CD4-positive, alpha-beta T cell treated with Interleukin-17A for 1 hour (primary cell): Measurements from ENCODE around the gene MAPK10.
"Not testable (repeated sequence)": the region's sequence is repeated elsewhere in the genome, so short reads cannot be mapped to it uniquely, and the experiment has no call there.

ENCODE experiments used
- DNase-seq: peaks from one replicate; pipeline ENCODE4 v3.0.0-alpha.2; 2020

Gene MAPK10

DNA sequence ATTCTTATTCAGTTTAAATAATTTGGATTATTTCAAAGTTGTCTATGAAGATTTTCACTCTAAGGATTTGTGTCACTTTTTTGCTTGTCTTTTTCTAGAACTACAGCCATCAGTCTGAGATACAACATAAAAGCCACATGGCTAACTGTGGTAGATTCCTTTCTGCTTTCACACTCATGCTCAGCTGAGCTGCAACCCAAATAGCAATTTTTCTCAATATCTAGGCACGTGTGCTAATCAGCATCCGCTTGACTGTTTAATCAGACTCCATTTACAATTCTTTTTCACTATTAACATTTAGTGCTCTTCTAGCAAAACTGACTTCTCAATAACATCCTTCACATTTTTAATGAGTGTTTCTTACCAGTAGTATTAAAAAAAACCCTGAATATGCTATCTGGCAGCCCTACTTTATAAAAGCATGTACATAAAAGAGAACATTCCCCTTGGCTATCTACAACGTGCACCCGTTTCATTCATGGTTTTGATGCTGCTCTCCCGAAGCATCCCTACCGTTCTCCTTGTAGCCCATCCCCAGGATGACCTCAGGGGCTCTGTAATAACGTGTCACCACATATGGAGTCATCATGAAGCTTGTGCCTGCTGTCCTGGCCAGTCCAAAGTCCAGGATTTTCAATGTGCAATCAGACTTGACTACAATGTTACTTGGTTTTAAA, 259.2 kb downstream of the MAPK10 start:
- DNase-seq, result no peak

DNA sequence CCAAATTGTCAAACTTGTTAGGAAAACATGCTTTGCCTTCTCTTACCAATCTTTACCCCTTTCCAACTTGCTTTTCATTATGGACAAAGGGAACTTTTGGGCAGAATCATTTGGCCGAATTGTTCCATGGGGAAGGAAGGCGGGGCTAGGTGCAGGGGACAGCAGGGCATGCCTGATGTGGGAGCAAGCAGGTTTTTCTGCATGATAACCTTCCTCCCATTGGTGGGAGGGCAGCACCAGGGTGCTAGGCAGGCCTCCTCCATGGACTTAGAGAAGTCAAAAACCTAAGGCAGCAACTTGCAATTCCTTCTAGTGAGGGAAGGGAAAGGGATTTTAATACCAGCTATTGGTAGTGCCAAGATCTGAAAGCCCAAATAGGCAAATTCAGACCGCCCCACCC, 260.5 kb downstream of the MAPK10 start:
- no peak for DNase-seq

DNA sequence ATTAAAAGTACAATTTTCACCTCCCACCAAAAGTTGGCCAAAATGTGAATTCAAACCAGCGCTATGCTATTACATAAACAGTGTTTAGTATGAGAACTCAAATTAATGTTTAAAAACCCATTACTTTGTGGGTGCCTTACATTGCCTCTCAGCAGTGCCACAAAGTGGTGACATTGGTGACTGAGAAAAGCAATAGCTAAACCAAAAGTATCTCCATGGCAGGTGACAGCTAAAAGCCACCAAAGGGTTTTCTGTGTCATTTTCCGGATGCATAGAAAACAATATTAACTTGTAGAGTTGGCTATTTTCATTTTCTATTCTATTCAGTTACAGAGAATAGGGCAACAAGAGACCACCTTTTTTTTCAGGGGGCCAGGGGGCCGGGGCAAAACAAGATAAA, 261.2 kb downstream of the MAPK10 start:
- DNase-seq, result no peak

DNA sequence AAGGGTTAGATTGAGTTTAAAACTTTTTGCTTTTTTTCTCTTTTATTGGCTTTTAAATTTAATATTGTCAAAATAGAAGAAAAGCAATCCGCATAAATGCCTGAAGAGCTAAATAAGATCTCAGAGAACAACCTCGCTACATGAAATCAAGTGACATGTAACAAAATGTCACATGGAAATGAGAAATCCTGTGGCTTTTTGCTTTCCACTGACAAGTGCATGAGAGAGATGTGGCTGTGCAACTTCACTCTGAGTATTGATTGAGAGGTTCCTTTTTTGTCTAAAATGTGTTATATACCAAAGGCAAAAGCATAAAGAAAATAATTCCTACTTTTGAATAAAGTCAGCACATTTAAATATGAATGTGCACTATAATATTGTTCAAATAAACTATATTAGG, 263.5 kb downstream of the MAPK10 start:
- no peak for DNase-seq

DNA sequence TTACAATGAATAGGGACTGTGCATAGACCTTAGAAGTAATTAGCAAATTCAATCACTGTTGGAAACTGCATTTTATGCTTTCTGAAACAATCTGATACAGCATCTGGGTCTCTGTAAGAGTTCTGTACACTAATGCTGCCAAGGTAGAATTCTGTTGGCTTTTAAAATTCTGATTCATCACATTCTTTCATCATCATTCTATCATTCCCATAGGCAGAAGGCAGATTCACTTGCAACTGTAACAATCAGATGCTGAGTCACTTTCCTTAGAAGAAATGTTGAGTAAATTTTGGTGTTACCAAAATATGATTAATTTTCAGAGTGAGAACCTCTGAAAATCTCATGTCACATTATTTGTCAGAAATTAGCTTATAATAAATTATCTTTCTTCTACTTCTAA, 267.2 kb downstream of the MAPK10 start:
- DNase-seq, result no peak

DNA sequence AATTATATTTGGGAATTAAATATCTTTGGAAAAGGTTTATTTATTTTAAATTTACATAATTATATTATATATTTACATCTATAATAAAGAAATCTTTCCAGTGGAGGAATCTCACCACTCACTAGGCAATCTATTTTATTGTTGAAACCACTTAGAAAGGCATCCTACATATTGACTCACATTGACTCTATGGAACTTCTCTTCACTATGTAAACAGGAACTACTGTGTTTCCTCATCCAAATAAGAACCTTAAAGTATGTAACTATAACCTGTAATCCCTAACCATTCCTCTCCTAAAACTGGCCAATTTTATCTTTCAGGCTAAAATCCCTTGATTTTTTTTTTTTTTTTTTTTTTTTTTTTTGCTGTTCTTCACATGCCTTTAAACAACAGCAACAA, 268.7 kb downstream of the MAPK10 start:
- DNase-seq, result no peak

DNA sequence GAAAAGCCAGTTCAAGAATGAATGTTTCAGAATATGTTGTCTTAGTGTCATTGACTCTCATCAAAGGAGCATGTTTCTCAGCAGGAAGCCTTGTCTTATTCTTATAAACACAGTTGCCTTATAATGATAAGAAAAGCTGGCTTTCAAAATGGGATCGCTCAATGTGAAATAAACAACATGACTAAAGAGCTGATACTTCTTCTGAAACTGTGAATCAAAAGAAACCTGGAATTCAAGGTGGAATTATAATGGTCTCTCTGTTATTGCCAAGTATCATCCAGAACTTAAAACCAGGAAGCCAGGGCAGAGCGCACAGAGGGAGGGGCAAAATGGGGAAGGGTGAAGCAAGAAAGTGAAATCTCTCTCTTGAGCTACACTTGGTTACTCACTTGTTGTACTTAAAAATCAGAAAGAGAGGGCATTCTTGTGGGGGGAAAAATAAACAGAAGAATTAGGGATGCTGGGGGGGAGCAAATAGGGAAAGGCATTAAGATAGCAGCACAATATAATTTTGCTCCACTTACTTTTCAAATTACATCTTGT, 270.0 kb downstream of the MAPK10 start:
- no peak for DNase-seq

DNA sequence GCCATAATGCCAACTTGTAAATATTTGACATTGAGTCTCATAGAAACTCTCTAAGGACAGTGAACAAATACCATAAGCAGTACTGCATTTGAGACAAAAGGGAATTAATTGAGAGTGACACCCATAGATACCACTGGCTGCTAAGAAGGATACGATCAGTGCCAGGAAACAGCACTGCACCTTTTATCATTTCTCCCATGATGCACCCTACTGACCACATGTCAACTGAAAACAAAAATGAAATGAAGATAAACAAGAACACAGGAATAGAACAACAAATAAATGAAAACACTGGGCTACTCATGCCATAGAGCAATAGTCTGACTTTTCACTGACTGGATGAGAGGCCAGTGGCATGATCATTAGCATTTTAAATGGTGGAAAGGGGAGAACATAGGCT, 270.8 kb downstream of the MAPK10 start:
- no peak for DNase-seq

DNA sequence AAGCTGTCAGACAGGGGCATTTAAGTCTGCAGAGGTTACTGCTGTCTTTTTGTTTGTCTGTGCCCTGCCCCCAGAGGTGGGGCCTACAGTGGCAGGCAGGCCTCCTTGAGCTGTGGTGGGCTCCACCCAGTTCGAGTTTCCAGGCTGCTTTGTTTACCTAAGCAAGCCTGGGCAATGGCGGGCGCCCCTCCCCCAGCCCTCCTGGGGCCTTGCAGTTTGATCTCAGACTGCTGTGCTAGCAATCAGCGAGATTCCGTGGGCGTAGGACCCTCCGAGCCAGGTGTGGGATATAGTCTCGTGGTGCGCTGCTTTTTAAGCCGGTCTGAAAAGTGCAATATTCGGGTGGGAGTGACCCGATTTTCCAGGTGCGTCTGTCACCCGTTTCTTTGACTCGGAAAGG, 284.1 kb downstream of the MAPK10 start:
- DNase-seq, result not testable (repeated sequence)

DNA sequence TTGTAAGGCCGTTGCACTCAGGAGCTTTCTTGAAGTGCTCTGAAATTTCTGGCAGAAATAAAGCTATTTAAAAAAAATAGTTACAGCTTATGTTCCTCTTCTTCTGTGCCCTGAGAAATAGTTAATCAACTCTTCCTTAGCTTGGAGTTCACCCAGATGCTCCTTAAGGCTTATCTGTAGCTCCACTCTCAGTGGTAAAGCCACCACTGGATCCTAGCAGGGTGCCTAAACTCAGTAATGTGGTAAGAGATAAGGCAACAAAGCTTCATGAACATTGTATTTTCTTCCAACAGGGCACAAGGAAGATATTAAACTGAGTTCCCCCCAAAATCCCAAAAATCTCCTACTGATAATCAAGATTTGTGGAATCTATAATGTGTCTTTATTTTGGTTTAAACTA, 299.5 kb downstream of the MAPK10 start:
- no peak for DNase-seq

DNA sequence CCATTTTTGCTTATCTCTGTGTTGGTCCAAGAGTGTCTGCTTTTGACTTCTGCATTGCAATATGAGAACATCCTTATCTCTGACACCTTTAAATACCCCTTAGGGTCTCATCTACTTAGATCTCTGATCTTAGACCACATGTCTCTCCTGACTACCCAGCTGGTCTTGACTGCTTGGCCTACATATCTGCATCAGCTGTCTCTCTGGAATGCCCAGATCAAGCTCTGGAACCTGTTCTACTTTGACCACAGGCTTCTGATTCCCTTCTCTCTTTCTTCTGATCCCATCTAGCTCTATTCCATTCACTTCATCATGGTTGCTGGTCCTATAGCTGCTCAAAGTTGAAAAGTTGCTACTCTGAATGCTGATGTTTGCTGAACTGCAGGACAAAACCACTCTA, 301.2 kb downstream of the MAPK10 start:
- DNase-seq, result no peak

DNA sequence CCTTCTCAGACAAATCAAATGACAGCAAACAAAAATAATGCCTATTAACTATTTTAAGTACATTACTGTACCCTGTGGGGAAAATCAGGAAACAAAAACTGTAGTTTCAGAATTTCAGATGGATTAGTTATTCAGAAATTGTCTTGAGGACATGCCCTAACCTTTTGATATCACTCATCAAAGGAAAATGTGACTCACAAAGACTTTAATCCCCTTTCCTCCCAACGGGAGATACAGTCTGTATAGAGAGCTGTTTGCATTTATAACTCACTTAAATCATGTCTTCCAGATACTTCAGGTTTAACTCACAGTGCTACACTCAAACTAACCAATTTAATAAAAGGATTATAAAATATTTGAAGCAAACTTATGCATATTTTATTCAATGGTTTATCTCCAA, 304.0 kb downstream of the MAPK10 start:
- no peak for DNase-seq

DNA sequence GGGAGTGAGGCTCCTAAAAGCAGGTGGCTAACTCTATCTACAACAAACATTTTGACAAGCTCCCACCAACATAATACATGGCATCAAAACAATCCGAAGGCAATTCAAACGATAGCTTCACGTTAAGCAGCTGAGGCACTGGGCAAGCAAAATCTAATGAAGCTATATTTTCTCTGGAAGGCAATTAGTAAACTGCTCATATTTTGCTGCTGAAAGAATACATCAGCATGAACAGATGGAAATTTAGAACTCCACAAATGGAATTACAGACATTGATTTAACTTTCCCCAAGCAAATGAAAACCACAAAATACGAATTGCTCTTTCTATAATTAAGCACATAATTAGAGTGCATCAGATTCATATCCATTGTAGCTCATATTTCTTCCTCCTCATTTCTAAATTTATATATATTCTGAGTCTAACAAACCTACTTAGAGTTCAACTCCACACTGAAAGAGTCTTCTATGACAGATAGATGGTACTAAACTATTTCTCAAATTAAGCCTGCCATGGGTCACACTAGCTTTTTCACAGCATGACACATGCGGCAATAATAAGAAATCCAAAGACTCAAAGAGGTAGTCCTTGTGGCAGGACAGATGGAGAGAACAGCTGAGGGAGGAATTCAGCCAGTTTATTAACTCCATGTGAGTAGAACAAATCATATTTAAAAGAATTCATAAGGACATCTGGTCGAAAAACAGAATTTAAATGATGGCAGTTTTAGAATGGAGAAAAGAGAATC, 305.4 kb downstream of the MAPK10 start:
- DNase-seq, result no peak

DNA sequence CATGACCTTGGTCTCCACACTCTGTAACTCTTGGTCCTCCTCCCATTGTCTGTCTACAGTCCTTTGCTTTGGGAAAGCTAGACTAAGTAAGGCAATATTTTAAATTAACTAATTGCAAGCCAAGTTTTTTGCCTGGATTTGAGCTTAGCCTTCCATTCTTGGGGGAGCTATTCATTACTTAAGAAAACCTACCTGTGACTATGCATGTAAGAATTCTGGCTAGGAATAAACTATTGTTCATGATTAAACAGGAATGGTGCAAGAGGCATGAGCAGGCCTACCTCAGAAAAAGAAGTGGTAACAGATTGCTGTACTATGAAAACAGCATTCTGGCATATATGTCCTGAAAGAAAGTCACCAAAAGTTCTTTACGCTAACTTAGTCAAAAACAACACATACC, 309.4 kb downstream of the MAPK10 start:
- DNase-seq, result no peak

DNA sequence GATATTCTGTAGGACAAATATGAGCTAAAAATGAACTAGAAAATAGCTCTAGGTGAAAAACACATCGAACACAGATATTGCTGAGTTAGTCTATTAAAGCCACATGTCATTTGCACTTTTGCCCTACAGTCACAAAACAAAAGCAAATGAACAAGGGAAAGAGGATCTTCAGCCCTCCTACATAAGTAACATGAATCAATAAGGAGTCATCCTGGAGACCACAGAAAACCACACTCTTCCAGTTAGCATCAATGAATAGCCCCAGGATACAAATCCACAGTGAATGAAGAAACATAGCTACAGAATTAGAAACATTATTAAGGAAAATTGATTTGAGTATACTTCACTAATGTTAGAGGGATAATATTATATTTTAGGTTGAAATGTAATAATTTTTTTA, 311.4 kb downstream of the MAPK10 start:
- no peak for DNase-seq

DNA sequence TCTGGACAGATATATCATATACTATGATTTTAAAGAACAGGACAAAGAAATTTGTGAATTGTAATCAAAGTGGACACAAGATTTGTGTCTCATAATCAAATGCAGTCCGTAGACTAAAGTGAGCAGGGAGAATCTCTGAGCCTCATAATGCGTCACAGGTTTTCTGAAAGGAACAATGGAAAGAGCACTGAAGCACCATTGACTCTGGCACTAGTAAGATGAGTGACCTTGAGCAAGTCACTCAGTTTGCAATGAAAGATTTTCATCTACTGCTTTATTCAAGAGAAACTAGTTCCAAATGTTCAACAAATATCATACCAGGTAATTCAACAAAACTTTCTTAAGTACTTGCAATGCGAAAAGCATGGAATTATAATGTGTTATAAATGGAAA, 315.3 kb downstream of the MAPK10 start:
- no peak for DNase-seq

DNA sequence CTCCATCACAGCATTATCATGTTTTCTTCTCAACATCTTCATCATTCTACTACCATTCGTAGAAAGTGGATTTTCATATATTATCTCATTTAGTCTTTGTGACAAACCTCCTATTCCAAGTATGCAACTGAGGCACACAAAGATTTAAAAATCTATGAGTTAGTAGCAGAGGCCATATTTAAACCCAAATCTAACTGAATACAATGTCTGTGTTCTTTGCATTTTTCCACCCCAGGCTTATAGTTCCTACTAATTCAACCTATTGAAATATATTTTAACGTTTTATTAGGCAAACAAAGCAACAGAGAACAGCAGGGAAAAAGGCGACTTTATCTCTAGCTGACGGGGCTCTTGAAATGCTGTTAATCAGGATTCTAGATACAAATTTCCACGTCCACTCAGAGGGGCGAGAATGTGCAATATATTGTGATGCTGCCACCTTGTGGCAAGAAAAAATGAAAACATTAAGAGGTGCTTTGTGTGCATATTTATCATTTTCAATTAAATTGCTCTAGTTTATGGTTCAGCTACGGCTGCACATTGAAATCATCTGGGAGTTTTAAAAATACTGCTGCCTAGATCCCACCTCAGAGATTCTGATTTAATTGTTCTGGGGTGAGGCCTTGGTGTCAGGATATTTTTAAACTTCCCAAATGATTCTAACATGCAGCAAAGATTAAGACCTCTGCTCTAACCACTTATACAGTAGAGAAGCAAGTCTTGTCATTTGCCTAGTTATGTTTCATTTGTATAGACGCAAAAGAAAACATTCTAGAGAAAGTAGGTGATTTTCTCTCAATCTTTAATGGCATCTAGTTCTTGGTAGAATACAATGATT, 315.9 kb downstream of the MAPK10 start:
- DNase-seq, result peak; percentile 14

DNA sequence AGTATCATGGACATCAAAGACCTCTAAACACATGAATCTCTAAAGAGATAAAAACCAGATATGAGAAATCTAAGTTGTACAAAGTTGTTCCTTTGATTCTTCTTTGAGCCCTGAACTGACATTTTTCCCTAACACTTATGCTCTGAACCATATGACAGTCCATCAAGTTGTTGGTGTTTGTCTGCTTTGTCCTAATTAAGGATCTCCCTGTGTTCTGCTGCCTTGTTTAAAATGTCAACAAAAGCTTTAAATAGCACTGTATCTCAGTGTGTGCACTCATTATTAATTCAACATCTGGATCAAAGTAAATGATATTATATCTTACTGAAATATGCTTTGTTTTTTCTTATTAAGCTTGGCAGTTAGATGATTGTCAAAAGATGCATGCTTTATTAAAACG, 321.8 kb downstream of the MAPK10 start:
- no peak for DNase-seq

DNA sequence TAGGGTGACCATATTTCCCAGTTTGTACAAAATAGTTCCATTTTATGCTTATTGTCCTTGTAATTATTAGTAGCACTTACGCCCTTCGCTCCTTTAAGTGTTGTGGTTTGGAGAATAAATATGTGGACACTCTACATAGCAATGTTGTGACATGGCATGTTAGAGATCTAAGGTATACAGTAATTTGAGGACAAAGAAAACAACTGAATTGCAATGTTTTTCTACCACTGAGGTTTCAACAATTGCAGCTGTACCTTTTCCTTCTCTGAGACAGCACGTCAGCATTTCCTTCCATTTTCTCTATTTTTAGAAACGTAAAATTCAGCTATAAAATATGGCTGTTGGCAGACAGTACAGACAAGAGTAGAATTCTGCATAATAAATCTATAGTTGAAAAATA, 323.1 kb downstream of the MAPK10 start:
- no peak for DNase-seq

DNA sequence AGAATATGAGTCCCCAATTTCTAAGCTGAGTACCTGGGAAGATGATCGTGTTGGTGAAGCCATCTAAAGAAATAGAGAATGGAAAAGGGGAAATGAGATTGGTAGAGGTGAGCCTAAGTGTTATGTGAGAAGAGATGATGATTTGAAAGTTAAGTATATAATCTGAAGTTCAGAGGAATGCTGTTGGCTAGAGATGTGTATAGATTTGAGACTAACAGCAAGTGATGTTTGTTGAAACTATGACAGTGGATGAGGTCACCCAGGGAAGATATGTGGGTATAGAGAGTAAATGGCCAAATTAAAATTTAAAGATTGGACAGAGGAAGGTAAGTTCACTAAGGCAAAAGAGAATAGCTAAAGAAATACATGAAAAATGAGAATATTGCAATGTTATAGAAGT, 324.2 kb downstream of the MAPK10 start:
- no peak for DNase-seq

DNA sequence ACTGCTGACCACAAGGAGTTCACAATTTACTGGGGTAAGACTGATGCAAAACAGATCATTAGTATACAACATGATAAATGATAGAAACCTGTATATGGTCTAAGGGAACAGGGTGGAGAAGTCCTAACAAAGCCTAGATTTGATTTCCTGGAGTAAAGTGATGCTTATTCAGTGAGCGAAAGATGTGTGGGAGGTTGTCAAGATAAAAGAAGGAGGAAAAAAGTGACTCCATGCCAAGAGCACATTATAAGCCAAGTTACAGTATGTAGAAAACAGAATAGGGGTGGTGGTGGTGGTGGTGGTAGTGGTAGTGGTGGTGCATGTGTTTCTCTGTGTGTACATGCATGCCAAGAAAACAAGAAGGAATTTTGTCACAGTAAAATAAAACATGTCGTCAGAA, 325.2 kb downstream of the MAPK10 start:
- no peak for DNase-seq

DNA sequence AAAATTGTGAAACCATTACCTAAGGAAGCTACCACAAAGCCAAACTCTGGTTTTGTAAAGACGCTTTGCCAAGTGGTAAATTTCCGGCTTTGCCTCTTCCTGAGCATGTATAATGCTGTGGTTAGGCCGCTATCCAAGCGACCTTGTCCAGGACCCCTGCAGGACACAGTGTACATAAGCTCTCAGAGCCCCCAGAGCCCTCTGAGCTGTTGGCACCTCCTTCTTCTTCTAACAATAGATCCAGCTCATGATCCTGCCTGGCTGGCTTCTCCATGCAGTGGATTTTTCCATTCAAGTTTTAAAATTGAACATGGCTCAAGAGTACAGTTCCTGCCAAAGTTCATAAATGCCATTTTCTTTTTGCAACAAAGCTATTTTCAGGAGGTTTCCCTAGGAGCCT, 326.7 kb downstream of the MAPK10 start:
- no peak for DNase-seq

DNA sequence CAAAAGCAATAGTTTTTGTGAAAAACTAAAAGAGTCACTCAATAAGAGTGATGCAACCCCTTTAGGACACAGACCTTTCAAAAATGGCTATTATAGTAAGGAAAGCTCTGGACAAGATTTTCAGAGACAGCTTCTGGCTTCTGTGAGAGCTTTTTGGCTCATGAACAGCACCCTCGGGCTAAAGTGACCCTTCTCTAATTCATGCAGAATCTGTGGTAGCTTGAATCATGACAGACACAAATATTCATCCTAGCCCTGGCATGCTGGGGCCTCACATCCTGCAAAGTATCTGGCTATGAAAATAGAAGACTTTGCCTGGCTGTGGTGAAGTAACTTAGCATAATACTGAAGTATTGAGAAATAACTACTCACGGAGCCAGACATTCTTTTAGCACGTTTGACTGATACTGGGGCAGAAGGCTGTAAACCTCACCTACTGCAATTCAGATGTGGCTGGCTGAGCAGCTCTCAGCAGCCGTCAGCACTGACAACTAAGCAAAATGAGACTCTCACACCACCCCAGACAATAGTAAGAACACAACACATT, 327.3 kb downstream of the MAPK10 start:
- no peak for DNase-seq
